Measurements from ENCODE around the gene ING1.

Gene ING1

GRCh38 chr13:110769097-110769496, 55.6 kb downstream of the ING1 start:
- H3K4me1 ChIP-seq (ENCODE audit: control insufficient read depth in 2 of 2, insufficient read depth in 2 of 2, low read length in 2 of 2) = no peaks in the 10 kb centered on the region
- no peak overlapping the region for H3K9ac ChIP-seq (ENCODE audit: low read depth in 1 of 2, low read length in 2 of 2)
- H3K9me3 ChIP-seq (ENCODE audit: control insufficient read depth in 2 of 2, low read length in 2 of 2) = no peaks in the 10 kb centered on the region

DNA sequence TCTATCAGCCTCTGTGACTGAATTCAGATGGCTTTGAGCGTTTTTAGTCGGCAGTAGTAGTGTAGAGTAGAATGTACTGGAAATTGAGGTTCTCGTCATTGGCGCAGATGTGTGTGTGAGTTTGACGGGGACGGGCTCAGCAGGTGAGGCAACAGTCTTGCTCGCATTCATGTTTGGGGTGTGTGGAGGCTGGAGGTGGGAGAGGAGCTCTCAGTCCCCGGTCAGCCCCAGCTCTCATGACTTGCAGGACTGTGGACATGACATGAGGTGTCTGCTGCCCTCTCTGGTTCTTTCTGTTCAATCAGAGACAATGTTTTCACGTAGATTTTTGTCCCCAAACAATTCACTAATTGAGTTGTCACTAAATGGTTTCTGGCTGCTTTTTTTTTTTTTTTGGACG, 57.2 kb downstream of the ING1 start:
- no peak overlapping the region for H3K27ac ChIP-seq (ENCODE audit: low read depth in 2 of 2, low read length in 2 of 2)
- no peaks in the 10 kb centered on the region for H3K36me3 ChIP-seq (ENCODE audit: control insufficient read depth in 2 of 2, insufficient read depth in 2 of 2, low read length in 2 of 2)
- no peaks in the 10 kb centered on the region for H3K4me1 ChIP-seq (ENCODE audit: control insufficient read depth in 2 of 2, insufficient read depth in 2 of 2, low read length in 2 of 2)
- no peaks in the 10 kb centered on the region for H3K9me3 ChIP-seq (ENCODE audit: control insufficient read depth in 2 of 2, low read length in 2 of 2)
- no peak overlapping the region for H3K9ac ChIP-seq (ENCODE audit: low read depth in 1 of 2, low read length in 2 of 2)
- H3K27me3 ChIP-seq (ENCODE audit: control insufficient read depth in 2 of 2, insufficient read depth in 2 of 2, low read length in 2 of 2) = no peaks in the 10 kb centered on the region
- no peak overlapping the region for H3K4me3 ChIP-seq (ENCODE audit: low read length in 2 of 2)

More at GRCh38 chr13:110769097-110769496, 55.6 kb downstream of the ING1 start:
- Histone ChIP-seq H3K36me3 (ENCODE audit: control insufficient read depth in 2 of 2, insufficient read depth in 2 of 2, low read length in 2 of 2) (no peaks in the 10 kb centered on the region), H3K4me3 (ENCODE audit: low read length in 2 of 2) (no peak overlapping the region), H3K27me3 (ENCODE audit: control insufficient read depth in 2 of 2, insufficient read depth in 2 of 2, low read length in 2 of 2) (no peaks in the 10 kb centered on the region), H3K27ac (ENCODE audit: low read depth in 2 of 2, low read length in 2 of 2) (no peak overlapping the region)

GRCh38 chr13:110771194-110771593, 57.7 kb downstream of the ING1 start:
- no peaks in the 10 kb centered on the region for H3K36me3 ChIP-seq (ENCODE audit: control insufficient read depth in 2 of 2, insufficient read depth in 2 of 2, low read length in 2 of 2)
- H3K4me1 ChIP-seq (ENCODE audit: control insufficient read depth in 2 of 2, insufficient read depth in 2 of 2, low read length in 2 of 2) = no peaks in the 10 kb centered on the region
- no peak overlapping the region for H3K4me3 ChIP-seq (ENCODE audit: low read length in 2 of 2)
- H3K9me3 ChIP-seq (ENCODE audit: control insufficient read depth in 2 of 2, low read length in 2 of 2) = no peaks in the 10 kb centered on the region
- no peak overlapping the region for H3K9ac ChIP-seq (ENCODE audit: low read depth in 1 of 2, low read length in 2 of 2)
- no peak overlapping the region for H3K27ac ChIP-seq (ENCODE audit: low read depth in 2 of 2, low read length in 2 of 2)
- no peaks in the 10 kb centered on the region for H3K27me3 ChIP-seq (ENCODE audit: control insufficient read depth in 2 of 2, insufficient read depth in 2 of 2, low read length in 2 of 2)

- Histone ChIP-seq H3K4me1 (ENCODE audit: control insufficient read depth in 2 of 2, insufficient read depth in 2 of 2, low read length in 2 of 2) (no peaks in the 10 kb centered on the region), H3K9me3 (ENCODE audit: control insufficient read depth in 2 of 2, low read length in 2 of 2) (no peaks in the 10 kb centered on the region), H3K27ac (ENCODE audit: low read depth in 2 of 2, low read length in 2 of 2) (no peak overlapping the region), H3K36me3 (ENCODE audit: control insufficient read depth in 2 of 2, insufficient read depth in 2 of 2, low read length in 2 of 2) (no peaks in the 10 kb centered on the region), H3K4me3 (ENCODE audit: low read length in 2 of 2) (no peak overlapping the region), H3K27me3 (ENCODE audit: control insufficient read depth in 2 of 2, insufficient read depth in 2 of 2, low read length in 2 of 2) (no peaks in the 10 kb centered on the region), H3K9ac (ENCODE audit: low read depth in 1 of 2, low read length in 2 of 2) (no peak overlapping the region)
These were observed 58.8 kb downstream of the ING1 start for GRCh38 chr13:110772091-110772984.

Data from mucosa of rectum (tissue), 2 donors.